ENCODE results near the gene PSPN. TPM values are rescaled to one million over a fixed set of nuclear protein-coding genes. Genes with fewer than 3 reads are reported as not detected.
"Not testable (repeated sequence)": the region's sequence is repeated elsewhere in the genome, so short reads cannot be mapped to it uniquely, and the experiment has no call there.

PSPN gene
- total RNA-seq, 6 experiments from 2014 or later = 0.55 to 1.9 (median 1.0) TPM

GRCh38 chr19:6402837-6403608 lies 27.3 kb upstream of the PSPN start:
- Histone ChIP-seq H3K27ac (no peak overlapping the region), H3K4me3 (no peak overlapping the region), H3K36me3 (no peaks in the 10 kb centered on the region), H3K27me3 (no peaks in the 10 kb centered on the region), H3K4me1 (peaks cover 0 to 7% (median 0%) of the 10 kb centered on the region in 4 donors), H3K9me3 (no peaks in the 10 kb centered on the region)
- TF ChIP-seq CTCF (IDR thresholded peaks at IDR 0.05) (no peak), POLR2A (IDR thresholded peaks at IDR 0.05) (no peak)
- 50% methylated on average over 19 of the region's 22 CpGs for WGBS (ENCODE audit: insufficient coverage, low coverage, low lambda C conversion rate, missing lambda C conversion rate)
- intact Hi-C loops (cut with DNase I) = no loop called here
- DNase-seq = no peak
- ATAC-seq = peak in 1 of 4 donors; percentile 28

GRCh38 chr19:6402058-6402457 lies 26.3 kb upstream of the PSPN start:
- Histone ChIP-seq H3K27me3 (no peaks in the 10 kb centered on the region), H3K27ac (no peak overlapping the region), H3K9me3 (no peaks in the 10 kb centered on the region), H3K4me3 (no peak overlapping the region), H3K4me1 (peaks cover 0 to 7% (median 0%) of the 10 kb centered on the region in 4 donors), H3K36me3 (no peaks in the 10 kb centered on the region)
- intact Hi-C loops (cut with DNase I) = no loop called here
- DNase-seq (no peak), ATAC-seq (no peak)
- no peak for TF ChIP-seq CTCF (IDR thresholded peaks at IDR 0.05)
- 93% methylated on average over 10 of the region's 10 CpGs for WGBS (ENCODE audit: insufficient coverage, low coverage, low lambda C conversion rate, missing lambda C conversion rate)

- H3K9me3 ChIP-seq; H3K4me3 ChIP-seq; H3K27me3 ChIP-seq; H3K27ac ChIP-seq; H3K36me3 ChIP-seq; H3K4me1 ChIP-seq; ATAC-seq; intact Hi-C loops (cut with DNase I); DNase-seq: not testable (repeated sequence)
- 81% methylated on average over 11 of the region's 23 CpGs for WGBS (ENCODE audit: insufficient coverage, low coverage, low lambda C conversion rate, missing lambda C conversion rate)
Measured at GRCh38 chr19:6400062-6400944, 24.6 kb upstream of the PSPN start.

- TF ChIP-seq CTCF (IDR thresholded peaks at IDR 0.05) = no peak
- no peak for TF ChIP-seq POLR2A (IDR thresholded peaks at IDR 0.05)
- Histone ChIP-seq H3K27ac (no peak overlapping the region), H3K9me3 (no peaks in the 10 kb centered on the region), H3K4me1 (peaks cover 0 to 7% (median 3%) of the 10 kb centered on the region in 4 donors), H3K27me3 (no peaks in the 10 kb centered on the region), H3K4me3 (no peak overlapping the region), H3K36me3 (no peaks in the 10 kb centered on the region)
- WGBS (ENCODE audit: insufficient coverage, low coverage, low lambda C conversion rate, missing lambda C conversion rate) = 83% methylated on average over 1 of the region's 12 CpGs
- intact Hi-C loops (cut with DNase I) = no loop called here
- ATAC-seq (no peak), DNase-seq (no peak)
Measured at GRCh38 chr19:6396305-6396704, 20.6 kb upstream of the PSPN start.

- ATAC-seq (no peak), DNase-seq (no peak)
- 90% methylated on average over 3 of the region's 3 CpGs for WGBS (ENCODE audit: insufficient coverage, low coverage, low lambda C conversion rate, missing lambda C conversion rate)
- Histone ChIP-seq H3K27me3 (no peaks in the 10 kb centered on the region), H3K9me3 (no peaks in the 10 kb centered on the region), H3K4me3 (no peak overlapping the region), H3K36me3 (peaks cover 0 to 2% (median under 1%) of the 10 kb centered on the region in 4 donors), H3K27ac (no peak overlapping the region), H3K4me1 (peaks cover 0 to 7% (median 3%) of the 10 kb centered on the region in 4 donors)
- intact Hi-C loops (cut with DNase I) = no loop called here
- TF ChIP-seq POLR2A (IDR thresholded peaks at IDR 0.05) (no peak), CTCF (IDR thresholded peaks at IDR 0.05) (no peak)
Measured at GRCh38 chr19:6394831-6395230, 19.1 kb upstream of the PSPN start.

Data from right lobe of liver (tissue), 6 donors.